ENCODE data around the gene ARID4A.
A peak's percentile ranks its signal among the peaks of the same experiment; 100 is the strongest.
"Not testable (repeated sequence)": the region's sequence is repeated elsewhere in the genome, so short reads cannot be mapped to it uniquely, and the experiment has no call there.

ARID4A gene

GRCh38 chr14:58356268-58356667 is 57.9 kb downstream of the ARID4A start:
- DNase-seq (ENCODE audit: low read depth in 2 of 3, low spot score in 1 of 3) = no peak

GRCh38 chr14:58362272-58362671 is 63.9 kb downstream of the ARID4A start:
- not testable (repeated sequence) for DNase-seq (ENCODE audit: low read depth in 2 of 3, low spot score in 1 of 3)

GRCh38 chr14:58362798-58363412 is 64.5 kb downstream of the ARID4A start:
- DNase-seq (ENCODE audit: low read depth in 2 of 3, low spot score in 1 of 3) = no peak

GRCh38 chr14:58364316-58364715 is 66.0 kb downstream of the ARID4A start:
- DNase-seq (ENCODE audit: low read depth in 2 of 3, low spot score in 1 of 3) = no peak

GRCh38 chr14:58367296-58367695 is 68.9 kb downstream of the ARID4A start:
- no peak for DNase-seq (ENCODE audit: low read depth in 2 of 3, low spot score in 1 of 3)

- DNase-seq (ENCODE audit: low read depth in 2 of 3, low spot score in 1 of 3) = no peak
Observed at GRCh38 chr14:58368956-58369355, 70.6 kb downstream of the ARID4A start.

GRCh38 chr14:58376791-58377190 is 78.4 kb downstream of the ARID4A start:
- no peak for DNase-seq (ENCODE audit: low read depth in 2 of 3, low spot score in 1 of 3)

GRCh38 chr14:58390830-58391229 is 92.5 kb downstream of the ARID4A start:
- DNase-seq (ENCODE audit: low read depth in 2 of 3, low spot score in 1 of 3) = no peak

GRCh38 chr14:58395562-58395811 is 97.1 kb downstream of the ARID4A start:
- no peak for DNase-seq (ENCODE audit: low read depth in 2 of 3, low spot score in 1 of 3)

- peak; percentile 54 to 72 (median 55) for DNase-seq (ENCODE audit: low read depth in 2 of 3, low spot score in 1 of 3)
Observed at GRCh38 chr14:58395812-58396788, 97.7 kb downstream of the ARID4A start, which contains the start of gene TOMM20L. TOMM20L (plus strand) TSS chr14:58395930; CDS start chr14:58395958, 28 bp downstream.

GRCh38 chr14:58397156-58397555 is 98.8 kb downstream of the ARID4A start:
- no peak for DNase-seq (ENCODE audit: low read depth in 2 of 3, low spot score in 1 of 3)

GRCh38 chr14:58398495-58398894 is 100.1 kb downstream of the ARID4A start:
- no peak for DNase-seq (ENCODE audit: low read depth in 2 of 3, low spot score in 1 of 3)

GRCh38 chr14:58398895-58399294 is 100.5 kb downstream of the ARID4A start:
- no peak for DNase-seq (ENCODE audit: low read depth in 2 of 3, low spot score in 1 of 3)

GRCh38 chr14:58401587-58401986 is 103.2 kb downstream of the ARID4A start:
- no peak for DNase-seq (ENCODE audit: low read depth in 2 of 3, low spot score in 1 of 3)

- DNase-seq (ENCODE audit: low read depth in 2 of 3, low spot score in 1 of 3) = no peak
Observed at GRCh38 chr14:58408681-58409215, 110.4 kb downstream of the ARID4A start.

- no peak for DNase-seq (ENCODE audit: low read depth in 2 of 3, low spot score in 1 of 3)
Observed at GRCh38 chr14:58414845-58415244, 116.5 kb downstream of the ARID4A start.

- no peak for DNase-seq (ENCODE audit: low read depth in 2 of 3, low spot score in 1 of 3)
Observed at GRCh38 chr14:58415636-58416547, 117.5 kb downstream of the ARID4A start.

- DNase-seq (ENCODE audit: low read depth in 2 of 3, low spot score in 1 of 3) = not testable (repeated sequence)
Observed at GRCh38 chr14:58416934-58417333, 118.6 kb downstream of the ARID4A start.

Measured in stimulated activated CD4-positive, alpha-beta T cell treated with anti-CD3 and anti-CD28 coated beads, Interleukin-12 subunit alpha, Interleukin-12 subunit beta, amount 100 ng/mL, for 48 hours (primary cell).